Measurements from ENCODE around the gene SACS. TPM values are rescaled to one million over a fixed set of nuclear protein-coding genes. Genes with fewer than 3 reads are reported as not detected.

SACS gene
- total and polyA plus RNA-seq, 2 experiments from 2014 or later, result 3.2 to 29.9 TPM

GRCh38 chr13:23352161-23352560, 81.3 kb downstream of the SACS start:
- TF ChIP-seq EZH2 (IDR thresholded peaks at IDR 0.05; ENCODE audit: borderline replicate concordance), result no peak
- TF ChIP-seq CTCF (IDR thresholded peaks at IDR 0.05; ENCODE audit: poor library complexity), result no peak
- TF ChIP-seq EZH2phosphoT487 (IDR thresholded peaks at IDR 0.05; ENCODE audit: low read depth, severe bottlenecking, unreplicated experiment), result no peak
- H3K79me2 ChIP-seq, result peaks cover 2% of the 10 kb centered on the region
- no peaks in the 10 kb centered on the region for H3K27me3 ChIP-seq
- 58% methylated on average over 4 of the region's 4 CpGs for WGBS (ENCODE audit: low lambda C conversion rate, missing lambda C conversion rate)
- no peak overlapping the region for H3K4me3 ChIP-seq
- no peaks in the 10 kb centered on the region for H3K9me3 ChIP-seq (ENCODE audit: low read depth)
- H2AFZ ChIP-seq, result no peak overlapping the region
- DNase-seq (ENCODE audit: low spot score), result no peak
- H3K4me2 ChIP-seq, result no peak overlapping the region
- H3K9me2 ChIP-seq (replicated peaks; ENCODE audit: insufficient read depth), result no peaks in the 10 kb centered on the region
- H3K27ac ChIP-seq, result no peak overlapping the region
- peaks cover 9% of the 10 kb centered on the region for H3K4me1 ChIP-seq (ENCODE audit: insufficient read depth)
- no peaks in the 10 kb centered on the region for H4K20me1 ChIP-seq (ENCODE audit: insufficient read depth, poor library complexity, severe bottlenecking)
- H3K36me3 ChIP-seq (replicated peaks; ENCODE audit: insufficient read depth, low read depth), result peaks cover 4% of the 10 kb centered on the region

- peak; percentile 51 for DNase-seq (ENCODE audit: low spot score)
- peaks cover 7% of the 10 kb centered on the region for H3K79me2 ChIP-seq
- H3K4me2 ChIP-seq, result no peak overlapping the region
- H3K36me3 ChIP-seq (replicated peaks; ENCODE audit: insufficient read depth, low read depth), result peaks cover 4% of the 10 kb centered on the region
- no peaks in the 10 kb centered on the region for H3K27me3 ChIP-seq
- no peaks in the 10 kb centered on the region for H3K9me2 ChIP-seq (replicated peaks; ENCODE audit: insufficient read depth)
- WGBS (ENCODE audit: low lambda C conversion rate, missing lambda C conversion rate), result 71% methylated on average over 3 of the region's 3 CpGs
- H3K9me3 ChIP-seq (ENCODE audit: low read depth), result no peaks in the 10 kb centered on the region
- H4K20me1 ChIP-seq (ENCODE audit: insufficient read depth, poor library complexity, severe bottlenecking), result no peaks in the 10 kb centered on the region
- H3K27ac ChIP-seq, result peak overlapping the region; percentile 82
- H2AFZ ChIP-seq, result no peak overlapping the region
- TF ChIP-seq EZH2 (IDR thresholded peaks at IDR 0.05; ENCODE audit: borderline replicate concordance), result no peak
- no peak for TF ChIP-seq CTCF (IDR thresholded peaks at IDR 0.05; ENCODE audit: poor library complexity)
- no peak for TF ChIP-seq EZH2phosphoT487 (IDR thresholded peaks at IDR 0.05; ENCODE audit: low read depth, severe bottlenecking, unreplicated experiment)
- H3K4me1 ChIP-seq (ENCODE audit: insufficient read depth), result peaks cover 9% of the 10 kb centered on the region
- no peak overlapping the region for H3K4me3 ChIP-seq
These were observed 83.5 kb downstream of the SACS start for GRCh38 chr13:23350009-23350408.

- H4K20me1 ChIP-seq (ENCODE audit: insufficient read depth, poor library complexity, severe bottlenecking), result no peaks in the 10 kb centered on the region
- H3K27me3 ChIP-seq, result no peaks in the 10 kb centered on the region
- H3K4me1 ChIP-seq (ENCODE audit: insufficient read depth), result peaks cover 9% of the 10 kb centered on the region
- H3K4me2 ChIP-seq, result no peak overlapping the region
- H3K36me3 ChIP-seq (replicated peaks; ENCODE audit: insufficient read depth, low read depth), result peaks cover 4% of the 10 kb centered on the region
- no peak for DNase-seq (ENCODE audit: low spot score)
- H3K27ac ChIP-seq, result peak overlapping the region; percentile 82
- TF ChIP-seq EZH2 (IDR thresholded peaks at IDR 0.05; ENCODE audit: borderline replicate concordance) (no peak), CTCF (IDR thresholded peaks at IDR 0.05; ENCODE audit: poor library complexity) (no peak), EZH2phosphoT487 (IDR thresholded peaks at IDR 0.05; ENCODE audit: low read depth, severe bottlenecking, unreplicated experiment) (no peak)
- H3K9me2 ChIP-seq (replicated peaks; ENCODE audit: insufficient read depth), result no peaks in the 10 kb centered on the region
- peaks cover 7% of the 10 kb centered on the region for H3K79me2 ChIP-seq
- no peak overlapping the region for H2AFZ ChIP-seq
- H3K9me3 ChIP-seq (ENCODE audit: low read depth), result no peaks in the 10 kb centered on the region
- no peak overlapping the region for H3K4me3 ChIP-seq
- 98% methylated on average over 4 of the region's 4 CpGs for WGBS (ENCODE audit: low lambda C conversion rate, missing lambda C conversion rate)
These were observed 84.2 kb downstream of the SACS start for GRCh38 chr13:23349161-23349897.

All from hepatocyte (in vitro differentiated cells).